NCI-H2227 treated with DMSO at 0.1 percent for 48 hours (cell line): ENCODE results near the gene OR6C74.

ENCODE experiments used
- DNase-seq: peaks from one replicate; lab custom pipeline; 2025; lab: John Stamatoyannopoulos, UW

OR6C74 gene

DNA sequence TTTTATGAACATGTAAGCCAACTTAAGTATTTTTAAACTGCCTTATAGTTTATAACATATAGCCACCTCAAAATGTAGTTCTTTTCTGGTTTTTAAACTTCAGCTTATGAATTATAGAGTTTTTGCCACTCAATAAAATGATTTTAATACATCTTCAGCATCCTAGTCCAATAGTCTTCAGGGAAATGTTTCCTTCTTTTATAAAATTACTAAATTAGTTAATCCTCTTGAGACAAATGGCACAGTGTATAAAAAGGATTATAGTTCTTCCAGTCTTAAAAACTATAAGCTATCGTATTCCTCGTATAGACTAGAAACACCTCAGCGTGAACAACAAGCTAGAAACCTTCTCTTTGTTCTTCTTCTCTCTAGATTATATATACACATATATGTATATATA is at the start of gene OR6C74:
OR6C74 (plus strand) TSS at position 301 of the 400 bp plus-strand sequence. CDS start 2,679 bp downstream, outside the sequence.
- DNase-seq: no peak

DNA sequence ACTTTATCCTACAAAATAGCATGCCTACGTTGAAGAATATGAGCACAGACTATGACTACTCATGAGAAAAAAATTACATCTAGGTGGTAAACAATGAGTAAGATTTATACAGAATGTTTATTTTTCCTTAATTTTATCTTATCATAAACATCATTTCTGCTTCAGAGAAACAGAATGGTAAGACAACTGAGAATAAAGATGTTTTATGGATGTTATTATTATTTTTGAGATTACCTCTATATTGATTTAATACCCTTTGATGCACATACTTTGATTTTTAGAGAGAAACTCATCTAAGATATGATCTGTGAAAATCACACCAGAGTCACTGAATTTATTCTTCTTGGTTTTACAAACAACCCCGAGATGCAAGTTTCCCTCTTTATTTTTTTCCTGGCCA is 23.7 kb upstream of the OR6C74 start, which contains the start of gene OR10A7:
OR10A7 (plus strand) TSS at position 301 of the 400 bp plus-strand sequence; CDS start at position 301, 0 bp downstream.
- no peak for DNase-seq

DNA sequence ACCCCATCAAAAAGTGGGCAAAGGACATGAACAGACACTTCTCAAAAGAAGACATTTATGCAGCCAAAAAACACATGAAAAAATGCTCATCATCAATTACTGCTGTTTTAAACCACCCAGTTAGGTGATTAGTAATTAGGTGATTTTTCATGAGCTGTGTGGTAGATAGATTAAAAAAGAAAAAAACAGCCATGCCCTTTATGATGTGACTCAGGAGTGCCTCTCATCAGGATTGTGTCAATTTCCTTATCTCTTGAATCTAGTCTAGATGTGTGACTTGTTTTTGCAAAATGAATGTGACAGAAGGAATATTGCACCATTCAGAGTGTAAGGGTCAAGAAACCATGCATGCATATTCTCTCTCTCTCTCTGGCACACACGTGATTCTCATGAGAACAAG is 17.9 kb upstream of the OR6C74 start:
- no peak for DNase-seq

DNA sequence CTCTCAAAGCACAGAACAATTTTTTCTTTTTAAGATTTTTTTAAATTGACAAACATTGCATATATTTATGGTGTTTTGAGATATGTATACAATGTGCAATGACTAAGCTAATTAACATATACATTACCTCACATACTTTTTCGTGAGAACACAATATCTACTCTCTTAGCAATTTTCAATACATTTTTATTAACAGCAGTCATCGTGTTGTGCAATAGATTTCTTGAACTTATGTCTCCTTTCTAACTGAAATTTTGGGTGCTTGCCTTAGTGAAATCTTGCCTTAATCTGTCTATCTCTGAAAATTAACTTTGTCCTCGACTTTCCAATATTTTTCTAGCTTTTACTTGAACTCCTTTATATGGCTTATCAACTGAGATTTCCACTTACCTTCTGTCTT is 16.8 kb upstream of the OR6C74 start:
- DNase-seq: no peak

DNA sequence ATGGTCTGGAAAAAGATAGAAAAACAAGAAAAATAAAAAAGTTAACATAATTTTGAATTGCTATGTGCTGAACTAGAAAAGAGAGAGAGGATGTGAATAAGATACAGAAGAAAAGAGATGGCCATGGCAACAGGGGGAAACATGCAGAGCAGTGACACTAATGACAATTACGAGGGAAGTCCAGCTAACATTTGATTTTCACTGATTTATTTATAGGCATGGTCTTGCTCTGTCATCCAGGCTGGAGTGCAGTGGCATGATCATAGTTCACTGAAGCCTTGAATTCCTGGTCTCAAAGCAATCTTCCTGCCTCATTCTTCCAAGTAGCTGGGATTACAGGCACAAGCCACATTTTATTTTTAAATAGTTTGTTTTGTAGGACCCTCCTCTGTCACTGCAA is 1.8 kb downstream of the OR6C74 start:
- no peak for DNase-seq

DNA sequence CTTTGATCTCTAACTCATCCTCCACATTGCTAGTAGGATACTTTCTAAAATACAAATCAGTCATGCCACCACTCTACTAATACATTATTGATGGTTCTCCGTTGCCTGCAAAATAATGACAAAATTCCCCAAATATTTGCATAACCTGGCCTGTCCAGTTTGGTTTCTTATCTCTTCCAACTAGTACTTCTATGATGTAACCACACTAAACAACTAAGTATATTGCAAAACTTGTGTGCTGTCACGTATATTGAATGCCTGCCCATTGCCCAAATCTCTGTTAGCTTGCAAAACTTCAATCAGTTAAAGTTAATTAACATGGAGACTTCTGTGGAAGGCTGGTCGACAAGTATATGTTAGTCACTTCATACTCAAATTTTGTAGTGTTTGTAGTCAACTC is 6.5 kb downstream of the OR6C74 start:
- DNase-seq: no peak

DNA sequence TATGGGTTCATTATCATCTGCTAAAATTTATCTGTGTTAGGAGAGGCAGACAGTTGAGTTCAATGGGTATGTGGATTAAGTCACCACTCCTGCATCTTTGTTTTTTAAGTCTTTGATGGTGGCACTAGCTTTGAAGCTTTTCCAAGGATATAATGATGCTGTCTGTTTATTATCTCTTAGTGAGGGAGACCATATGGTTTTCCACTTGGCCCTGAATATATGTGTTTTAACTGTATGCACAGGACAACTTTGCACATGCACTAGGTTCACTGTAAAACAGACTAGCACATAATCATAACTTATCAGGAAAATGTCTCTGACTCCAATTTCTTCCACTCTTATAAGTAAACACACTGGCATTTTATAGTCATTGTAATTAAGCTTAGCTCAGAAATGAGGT is 8.9 kb downstream of the OR6C74 start:
- no peak for DNase-seq

DNA sequence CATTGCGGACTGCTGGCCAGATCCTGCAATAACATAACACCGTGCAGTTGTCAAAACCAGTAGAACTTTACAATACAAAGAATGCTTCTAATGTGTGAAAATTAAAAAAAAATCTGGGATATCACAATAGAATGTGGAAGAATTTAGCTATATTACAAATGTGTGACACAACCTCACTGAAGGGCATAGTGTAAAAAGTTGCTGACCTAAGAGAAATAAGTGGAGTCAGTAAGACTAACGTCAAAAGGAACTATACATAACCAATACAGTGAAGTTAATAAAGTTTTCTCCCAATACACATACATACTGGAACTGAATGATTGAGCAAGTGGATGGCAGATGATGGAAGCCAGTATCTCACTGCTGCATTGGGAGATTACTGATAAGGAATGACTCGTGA is 12.4 kb downstream of the OR6C74 start:
- DNase-seq: no peak

DNA sequence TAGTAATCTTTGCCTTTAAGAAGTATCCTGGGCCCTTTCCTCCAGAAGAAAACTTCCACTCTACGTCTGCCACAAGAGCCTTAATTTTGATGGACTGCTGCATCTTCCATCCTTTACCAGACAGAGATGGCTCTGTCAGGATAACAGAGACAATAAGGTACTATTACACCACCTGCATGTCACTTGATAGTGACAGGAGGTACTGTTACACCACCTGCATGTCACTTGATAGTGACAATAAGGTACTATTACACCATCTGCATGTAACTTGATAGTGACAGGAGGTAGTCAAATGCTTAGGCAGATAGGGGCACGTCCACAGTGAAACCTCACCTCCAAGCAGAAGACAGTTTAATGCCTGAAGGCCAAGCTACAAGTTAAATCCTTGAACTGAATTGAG is 13.9 kb downstream of the OR6C74 start:
- no peak for DNase-seq

DNA sequence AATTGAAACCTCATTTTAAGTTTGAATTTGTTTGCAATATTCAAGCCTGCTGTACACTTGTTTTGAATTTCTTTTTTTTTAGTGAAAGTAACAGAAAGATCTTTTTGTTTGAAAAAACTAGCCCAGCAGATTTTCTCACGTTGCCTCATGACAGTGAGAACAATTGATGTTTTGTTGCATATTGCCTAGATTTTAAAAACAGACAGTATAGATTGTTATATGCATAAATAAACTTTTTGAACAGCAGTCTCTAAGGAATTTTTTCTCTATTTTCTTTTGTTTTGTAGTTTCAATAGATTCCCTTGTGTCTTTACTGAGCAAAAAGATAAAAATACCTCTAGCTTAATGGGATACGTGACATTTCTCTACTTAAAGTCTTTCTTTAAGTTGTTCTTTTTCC is 36.6 kb downstream of the OR6C74 start:
- no peak for DNase-seq

DNA sequence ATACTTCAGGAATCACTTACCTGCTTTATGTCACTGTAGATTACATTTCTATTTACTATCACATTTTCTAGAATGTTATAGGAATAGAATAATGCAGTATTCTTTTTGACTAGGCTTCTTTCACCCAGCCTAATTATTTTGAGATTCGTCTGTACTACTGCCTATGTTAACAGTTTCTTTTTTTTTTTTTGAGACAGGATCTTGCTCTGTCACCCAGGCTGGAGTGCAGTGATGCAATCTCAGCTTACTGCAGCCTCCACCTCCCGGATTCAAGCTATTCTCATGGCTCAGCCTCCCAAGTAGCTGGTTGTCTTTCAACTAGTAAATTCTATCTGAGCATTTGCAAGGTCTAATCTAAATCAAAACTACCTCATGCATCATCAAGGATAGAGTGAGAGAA is 45.6 kb downstream of the OR6C74 start:
- no peak for DNase-seq
